PC-9 (cell line): ENCODE data around the gene SLC4A4. TPM values are rescaled to one million over a fixed set of nuclear protein-coding genes. Genes with fewer than 3 reads are reported as not detected.

Experiments
- BruUV-seq: library from RNA; stranded (reverse); fragments of 400-500 nt; replicated peaks from 2 replicates; lab custom pipeline; 2021; lab: Mats Ljungman, UMichigan
- CTCF ChIA-PET: fragments of 300-600 bp; sonication (Branson Sonifier 250); formaldehyde crosslinking; loops from one replicate; lab custom pipeline; 2022; ENCODE audit warnings: antibody characterized with exemption; lab: Charles Lee
- POLR2A ChIA-PET: fragments of 300-600 bp; sonication (Branson Sonifier 250); formaldehyde crosslinking; loops from one replicate; lab custom pipeline; 2022; ENCODE audit warnings: antibody characterized with exemption; ENCODE audit not compliant: unreplicated experiment; lab: Charles Lee
- DNase-seq, 2 experiments: peaks; one replicate each; pipeline versions ENCODE4 v3.0.0 to v3.0.0-alpha.2; 2015 to 2022; ENCODE audit warnings: mixed read lengths in 1 of 2
- H2AFZ ChIP-seq: fragments of 200-600 bp; sonication (generic); 2 replicates; pipeline ENCODE4 v1.8.1; 2017; ENCODE audit warnings: antibody characterized with exemption
- H3F3A ChIP-seq: fragments of 200-600 bp; sonication (generic); 2 replicates; pipeline ENCODE4 v1.8.1; 2017; ENCODE audit warnings: antibody characterized with exemption, mild to moderate bottlenecking, low read depth; ENCODE audit not compliant: insufficient read depth
- H3K27ac ChIP-seq: fragments of 200-600 bp; sonication (generic); 2 replicates; pipeline ENCODE4 v1.6.1; 2016; ENCODE audit warnings: mixed run types
- H3K27me3 ChIP-seq: fragments of 200-600 bp; sonication (generic); 2 replicates; pipeline ENCODE4 v1.6.1; 2016; ENCODE audit warnings: low read depth, mixed run types; ENCODE audit not compliant: insufficient read depth
- H3K36me3 ChIP-seq: fragments of 200-600 bp; sonication (generic); 2 replicates; pipeline ENCODE4 v1.6.1; 2016; ENCODE audit warnings: low read depth, mixed run types
- H3K4me1 ChIP-seq: fragments of 200-600 bp; sonication (generic); replicated peaks from 2 replicates; pipeline ENCODE4 v1.6.1; 2016; ENCODE audit warnings: mixed run types; ENCODE audit not compliant: insufficient read depth
- H3K4me2 ChIP-seq: fragments of 200-600 bp; sonication (generic); 2 replicates; pipeline ENCODE4 v1.6.1; 2017; ENCODE audit warnings: mixed run types
- H3K4me3 ChIP-seq: fragments of 200-600 bp; sonication (generic); 2 replicates; pipeline ENCODE4 v1.6.1; 2016; ENCODE audit warnings: mixed run types
- H3K79me2 ChIP-seq: fragments of 200-600 bp; sonication (generic); 2 replicates; pipeline ENCODE4 v1.6.1; 2017; ENCODE audit warnings: low read depth, mixed run types
- H3K9me2 ChIP-seq: fragments of 200-600 bp; sonication (generic); 2 replicates; pipeline ENCODE4 v1.8.1; 2017; ENCODE audit warnings: mild to moderate bottlenecking; ENCODE audit not compliant: insufficient read depth
- H3K9me3 ChIP-seq: fragments of 200-600 bp; sonication (generic); 2 replicates; pipeline ENCODE4 v1.8.1; 2016; ENCODE audit warnings: low read depth; ENCODE audit not compliant: insufficient read depth
- H4K20me1 ChIP-seq: fragments of 200-600 bp; sonication (generic); 2 replicates; pipeline ENCODE4 v1.8.1; 2017; ENCODE audit not compliant: insufficient read depth
- CTCF ChIP-seq: fragments of 200-600 bp; sonication (generic); conservative IDR thresholded peaks from 2 replicates; pipeline ENCODE4 v1.6.1; 2017; ENCODE audit warnings: mixed run types, antibody characterized with exemption, mild to moderate bottlenecking, moderate library complexity
- EZH2 ChIP-seq: fragments of 200-600 bp; sonication (generic); IDR thresholded peaks from 2 replicates; pipeline ENCODE4 v1.8.0; 2017; ENCODE audit warnings: antibody characterized with exemption, low read depth
- intact Hi-C: fragments of 100-400 bp; cut with micrococcal nuclease; formaldehyde crosslinking; loops from one replicate; pipeline ENCODE4 v1.10.0; 2022; ENCODE audit not compliant: unreplicated experiment
- total RNA-seq: library from RNA; stranded (reverse); gene quantifications from 2 replicates; pipeline ENCODE4 v1.2.3, GENCODE V29; 2021

SLC4A4 gene
- total RNA-seq, 1 experiment from 2014 or later = 0.44 TPM

GRCh38 chr4:71566856-71567255, 228.0 kb downstream of the SLC4A4 start:
- DNase-seq = no peak
- no peaks in the 10 kb centered on the region for H3K4me1 ChIP-seq
- ChIA-PET CTCF (no interaction called here), POLR2A (no interaction called here)
- H3K4me2 ChIP-seq = no peak overlapping the region
- no peak overlapping the region for H2AFZ ChIP-seq
- H3K4me3 ChIP-seq = no peak overlapping the region
- no peaks in the 10 kb centered on the region for H3F3A ChIP-seq
- BruUV-seq = no TSS peak
- H3K27me3 ChIP-seq = no peaks in the 10 kb centered on the region
- no peaks in the 10 kb centered on the region for H3K36me3 ChIP-seq
- no peaks in the 10 kb centered on the region for H3K79me2 ChIP-seq
- H3K9me2 ChIP-seq = no peaks in the 10 kb centered on the region
- intact Hi-C loops = no loop called here
- no peak for TF ChIP-seq CTCF
- TF ChIP-seq EZH2 = no peak
- no peaks in the 10 kb centered on the region for H4K20me1 ChIP-seq
- H3K9me3 ChIP-seq = no peaks in the 10 kb centered on the region
- no peak overlapping the region for H3K27ac ChIP-seq

GRCh38 chr4:71568131-71568530, 229.3 kb downstream of the SLC4A4 start:
- no peak for TF ChIP-seq CTCF
- POLR2A ChIA-PET = no interaction called here
- H3K27me3 ChIP-seq = no peaks in the 10 kb centered on the region
- H3K9me3 ChIP-seq = no peaks in the 10 kb centered on the region
- no peak for DNase-seq
- no peak overlapping the region for H3K4me3 ChIP-seq
- intact Hi-C loops = no loop called here
- no TSS peak for BruUV-seq
- H3K4me2 ChIP-seq = no peak overlapping the region
- H3K27ac ChIP-seq = no peak overlapping the region
- H3K79me2 ChIP-seq = no peaks in the 10 kb centered on the region
- H2AFZ ChIP-seq = no peak overlapping the region
- H3K36me3 ChIP-seq = no peaks in the 10 kb centered on the region
- no peaks in the 10 kb centered on the region for H3K4me1 ChIP-seq
- CTCF ChIA-PET = no interaction called here
- no peaks in the 10 kb centered on the region for H3F3A ChIP-seq
- H4K20me1 ChIP-seq = no peaks in the 10 kb centered on the region
- H3K9me2 ChIP-seq = no peaks in the 10 kb centered on the region

- Histone ChIP-seq H2AFZ (no peak overlapping the region), H3F3A (no peaks in the 10 kb centered on the region), H3K27me3 (no peaks in the 10 kb centered on the region), H3K9me3 (no peaks in the 10 kb centered on the region), H3K4me2 (no peak overlapping the region), H3K4me1 (no peaks in the 10 kb centered on the region), H3K9me2 (no peaks in the 10 kb centered on the region), H3K79me2 (no peaks in the 10 kb centered on the region), H3K27ac (no peak overlapping the region), H3K4me3 (no peak overlapping the region), H3K36me3 (no peaks in the 10 kb centered on the region), H4K20me1 (no peaks in the 10 kb centered on the region)
- CTCF ChIA-PET = no interaction called here
- TF ChIP-seq CTCF = no peak
- no TSS peak for BruUV-seq
- POLR2A ChIA-PET = no interaction called here
- no peak for DNase-seq
- intact Hi-C loops = no loop called here
Observed at GRCh38 chr4:71570492-71570891, 231.7 kb downstream of the SLC4A4 start.
